CD4-positive, alpha-beta T cell treated with Interleukin-6 at 100 ng/mL for 8 hours (primary cell): ENCODE data around the gene SPAG5.

Source experiments
- DNase-seq: peaks from one replicate; pipeline ENCODE4 v3.0.0-alpha.2; 2020; ENCODE audit warnings: mixed read lengths, low spot score

The SPAG5 gene

GRCh38 chr17:28544402-28545140 is 54.3 kb downstream of the SPAG5 start:
- no peak for DNase-seq

- DNase-seq: no peak
These were observed 57.4 kb downstream of the SPAG5 start for GRCh38 chr17:28541439-28541838.

- DNase-seq: no peak
These were observed 58.6 kb downstream of the SPAG5 start for GRCh38 chr17:28540231-28540630.

GRCh38 chr17:28538296-28538895 is 60.4 kb downstream of the SPAG5 start:
- DNase-seq: no peak

GRCh38 chr17:28537219-28537610 is 61.6 kb downstream of the SPAG5 start:
- DNase-seq: no peak

- no peak for DNase-seq
These were observed 62.1 kb downstream of the SPAG5 start for GRCh38 chr17:28536532-28537218.

- DNase-seq: no peak
These were observed 64.0 kb downstream of the SPAG5 start for GRCh38 chr17:28534740-28535375.

- no peak for DNase-seq
These were observed 65.6 kb downstream of the SPAG5 start for GRCh38 chr17:28533091-28533807.

- no peak for DNase-seq
These were observed 66.5 kb downstream of the SPAG5 start for GRCh38 chr17:28532050-28532960.

GRCh38 chr17:28530926-28531325 is 67.9 kb downstream of the SPAG5 start:
- DNase-seq: no peak

GRCh38 chr17:28530250-28530649 is 68.6 kb downstream of the SPAG5 start:
- DNase-seq: no peak

GRCh38 chr17:28529013-28529400 is 69.8 kb downstream of the SPAG5 start:
- no peak for DNase-seq

- no peak for DNase-seq
These were observed 70.4 kb downstream of the SPAG5 start for GRCh38 chr17:28528327-28529012.

GRCh38 chr17:28527859-28528258 is 71.0 kb downstream of the SPAG5 start:
- DNase-seq: no peak
